DOHH2 (cell line): ENCODE data around the gene C1orf216.
"Not testable (repeated sequence)": the region's sequence is repeated elsewhere in the genome, so short reads cannot be mapped to it uniquely, and the experiment has no call there.

Experiments used
- H3F3A ChIP-seq: fragments of 200-600 bp; sonication (generic), shearing (Covaris generic); 2 replicates; pipeline ENCODE4 v1.6.0; 2016; ENCODE audit warnings: antibody characterized with exemption, mild to moderate bottlenecking; ENCODE audit not compliant: control insufficient read depth, insufficient read depth
- H3K27ac ChIP-seq: fragments of 200-600 bp; sonication (generic); 2 replicates; pipeline ENCODE4 v1.5.1; 2014; ENCODE audit warnings: low read depth, mild to moderate bottlenecking, low read length, moderate library complexity
- H3K27me3 ChIP-seq: fragments of 200-600 bp; sonication (generic); 2 replicates; pipeline ENCODE4 v1.6.1; 2014; ENCODE audit warnings: mild to moderate bottlenecking, low read length, mixed read lengths; ENCODE audit not compliant: control insufficient read depth
- H3K36me3 ChIP-seq: fragments of 200-600 bp; sonication (generic); 2 replicates; pipeline ENCODE4 v1.6.1; 2014; ENCODE audit warnings: mild to moderate bottlenecking, low read length, moderate library complexity, mixed read lengths; ENCODE audit not compliant: control insufficient read depth
- H3K4me1 ChIP-seq: fragments of 200-600 bp; sonication (generic); 2 replicates; pipeline ENCODE4 v1.6.1; 2014; ENCODE audit warnings: mild to moderate bottlenecking, low read length, mixed read lengths; ENCODE audit not compliant: control insufficient read depth
- H3K4me2 ChIP-seq: fragments of 200-600 bp; sonication (generic); 2 replicates; pipeline ENCODE4 v1.6.0; 2014; ENCODE audit warnings: mild to moderate bottlenecking, low read length, moderate library complexity
- H3K4me3 ChIP-seq: fragments of 200-600 bp; sonication (generic); 2 replicates; pipeline ENCODE4 v1.5.1; 2014; ENCODE audit warnings: mild to moderate bottlenecking, low read length, mixed read lengths
- H3K79me2 ChIP-seq: fragments of 200-600 bp; sonication (generic); 2 replicates; pipeline ENCODE4 v1.6.1; 2014; ENCODE audit warnings: mild to moderate bottlenecking, low read length, mixed read lengths; ENCODE audit not compliant: control insufficient read depth
- H3K9me2 ChIP-seq: fragments of 200-600 bp; sonication (generic); replicated peaks from 2 replicates; pipeline ENCODE4 v1.6.1; 2014; ENCODE audit warnings: mild to moderate bottlenecking, low read length, mixed read lengths; ENCODE audit not compliant: control insufficient read depth
- H3K9me3 ChIP-seq: fragments of 200-600 bp; sonication (generic); 2 replicates; pipeline ENCODE4 v1.6.1; 2014; ENCODE audit warnings: antibody characterized with exemption, low read length, mixed read lengths; ENCODE audit not compliant: control insufficient read depth, insufficient read depth
- H4K20me1 ChIP-seq: fragments of 200-600 bp; sonication (generic); 2 replicates; pipeline ENCODE4 v1.6.0; 2014; ENCODE audit warnings: low read depth, mild to moderate bottlenecking, antibody characterized with exemption, low read length, moderate library complexity; ENCODE audit not compliant: control insufficient read depth, insufficient read depth
- EZH2phosphoT487 ChIP-seq: fragments of 200-600 bp; sonication (generic); IDR thresholded peaks from 2 replicates; pipeline ENCODE4 v1.6.1; 2017; ENCODE audit warnings: borderline replicate concordance, mild to moderate bottlenecking, antibody characterized with exemption, low read length, moderate library complexity, mixed read lengths
- TF ChIP-seq, protein P1 (sequence below): fragments of 200-600 bp; sonication (generic); IDR thresholded peaks from one replicate; pipeline ENCODE4 v1.5.1; 2014; ENCODE audit warnings: antibody characterized with exemption, mild to moderate bottlenecking, low read depth, low read length; ENCODE audit not compliant: poor library complexity, severe bottlenecking

C1orf216 gene

DNA sequence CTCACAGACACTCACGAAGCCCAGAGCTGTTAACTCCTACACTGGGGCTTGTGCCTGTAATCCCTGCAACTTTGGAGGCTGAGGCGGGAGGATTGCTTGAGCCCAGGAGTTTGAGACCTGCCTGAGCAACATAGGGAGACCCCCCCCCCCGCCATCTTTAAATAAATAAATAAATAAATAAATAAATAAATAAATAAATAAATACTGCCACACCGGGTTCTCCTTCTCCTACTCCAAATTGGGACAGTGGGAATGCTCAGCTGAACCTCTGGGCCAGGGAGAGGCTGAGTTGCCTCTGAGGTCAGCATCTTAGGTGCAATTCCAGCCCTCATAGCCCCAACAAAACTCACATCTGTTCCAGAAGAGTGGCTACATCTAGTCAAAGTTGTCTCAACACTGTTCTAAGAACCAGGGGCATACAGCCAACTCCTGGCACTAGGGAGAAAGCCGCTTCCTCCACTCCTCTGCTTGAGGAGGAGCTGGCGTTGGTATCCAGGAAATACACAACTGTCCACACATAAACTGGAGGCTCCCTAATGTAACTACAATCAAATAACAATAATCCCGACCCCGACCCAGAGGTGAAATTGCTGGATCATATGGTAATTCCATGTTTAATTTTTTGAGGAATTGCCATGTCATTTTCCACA, 27.0 kb downstream of the C1orf216 start:
- no peaks in the 10 kb centered on the region for H3K9me3 ChIP-seq
- no peak for TF ChIP-seq EZH2phosphoT487
- TF ChIP-seq, protein P1, sequence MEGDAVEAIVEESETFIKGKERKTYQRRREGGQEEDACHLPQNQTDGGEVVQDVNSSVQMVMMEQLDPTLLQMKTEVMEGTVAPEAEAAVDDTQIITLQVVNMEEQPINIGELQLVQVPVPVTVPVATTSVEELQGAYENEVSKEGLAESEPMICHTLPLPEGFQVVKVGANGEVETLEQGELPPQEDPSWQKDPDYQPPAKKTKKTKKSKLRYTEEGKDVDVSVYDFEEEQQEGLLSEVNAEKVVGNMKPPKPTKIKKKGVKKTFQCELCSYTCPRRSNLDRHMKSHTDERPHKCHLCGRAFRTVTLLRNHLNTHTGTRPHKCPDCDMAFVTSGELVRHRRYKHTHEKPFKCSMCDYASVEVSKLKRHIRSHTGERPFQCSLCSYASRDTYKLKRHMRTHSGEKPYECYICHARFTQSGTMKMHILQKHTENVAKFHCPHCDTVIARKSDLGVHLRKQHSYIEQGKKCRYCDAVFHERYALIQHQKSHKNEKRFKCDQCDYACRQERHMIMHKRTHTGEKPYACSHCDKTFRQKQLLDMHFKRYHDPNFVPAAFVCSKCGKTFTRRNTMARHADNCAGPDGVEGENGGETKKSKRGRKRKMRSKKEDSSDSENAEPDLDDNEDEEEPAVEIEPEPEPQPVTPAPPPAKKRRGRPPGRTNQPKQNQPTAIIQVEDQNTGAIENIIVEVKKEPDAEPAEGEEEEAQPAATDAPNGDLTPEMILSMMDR: no peak
- no peak overlapping the region for H3K4me3 ChIP-seq
- H3K4me2 ChIP-seq: no peak overlapping the region
- H3K4me1 ChIP-seq: no peaks in the 10 kb centered on the region
- H3K79me2 ChIP-seq: no peaks in the 10 kb centered on the region
- H3K27me3 ChIP-seq: peaks cover 18% of the 10 kb centered on the region
- H3K36me3 ChIP-seq: no peaks in the 10 kb centered on the region
- no peaks in the 10 kb centered on the region for H4K20me1 ChIP-seq
- no peak overlapping the region for H3K27ac ChIP-seq
- H3K9me2 ChIP-seq: no peaks in the 10 kb centered on the region
- H3F3A ChIP-seq: no peaks in the 10 kb centered on the region

DNA sequence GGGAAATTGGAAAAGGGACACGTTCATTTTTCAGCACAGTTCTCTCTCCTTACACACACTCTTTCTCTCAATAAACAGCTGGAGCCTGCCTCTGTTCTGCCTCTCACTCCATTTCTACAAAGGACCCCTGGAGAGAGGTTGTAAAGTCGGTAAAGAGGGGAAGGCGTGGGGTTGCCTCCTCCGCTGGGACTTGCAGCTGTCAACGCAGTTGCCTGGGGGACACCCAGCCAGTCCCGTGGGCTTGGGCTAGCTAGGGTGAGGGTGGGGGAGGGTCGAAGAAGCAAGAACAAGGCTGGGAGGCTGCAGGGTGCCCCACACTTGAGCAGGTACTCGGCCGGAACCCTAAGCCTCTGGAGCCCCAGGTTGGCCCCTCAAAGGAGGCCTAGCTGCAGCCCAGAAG, 27.6 kb downstream of the C1orf216 start:
- Histone ChIP-seq H3K4me1 (no peaks in the 10 kb centered on the region), H3K79me2 (no peaks in the 10 kb centered on the region), H3K27ac (no peak overlapping the region), H4K20me1 (no peaks in the 10 kb centered on the region), H3K9me2 (no peaks in the 10 kb centered on the region), H3K4me2 (no peak overlapping the region), H3K4me3 (no peak overlapping the region), H3F3A (no peaks in the 10 kb centered on the region), H3K27me3 (peaks cover 21% of the 10 kb centered on the region), H3K36me3 (no peaks in the 10 kb centered on the region), H3K9me3 (no peaks in the 10 kb centered on the region)
- TF ChIP-seq EZH2phosphoT487: no peak
- TF ChIP-seq, protein P1: no peak

DNA sequence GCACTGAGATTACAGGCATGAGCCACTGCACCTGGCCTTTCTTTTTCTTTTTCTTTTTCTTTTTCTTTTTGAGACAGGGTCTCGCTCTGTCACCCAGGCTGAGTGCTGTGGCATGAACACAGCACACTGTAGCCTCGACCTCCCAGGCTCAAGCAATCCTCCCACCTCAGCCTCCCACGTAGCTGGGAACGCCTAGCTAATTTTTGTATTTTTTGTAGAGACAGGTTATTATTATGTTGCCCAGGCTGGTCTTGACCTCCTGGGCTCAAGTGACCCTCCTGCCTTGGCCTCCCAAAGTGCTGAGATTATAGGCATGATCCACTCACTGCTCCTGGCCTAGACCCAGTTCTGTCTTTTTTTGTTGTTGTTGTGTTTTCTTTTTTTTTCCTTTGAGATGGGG, 28.6 kb downstream of the C1orf216 start:
- H3K9me3 ChIP-seq, H3K79me2 ChIP-seq, H4K20me1 ChIP-seq, H3K36me3 ChIP-seq, H3K27ac ChIP-seq, H3K4me1 ChIP-seq, H3K4me3 ChIP-seq, H3F3A ChIP-seq, H3K9me2 ChIP-seq, H3K4me2 ChIP-seq: not testable (repeated sequence)
- peaks cover 16% of the 10 kb centered on the region for H3K27me3 ChIP-seq

- H3K27ac ChIP-seq: no peak overlapping the region
- H3K4me2 ChIP-seq: no peak overlapping the region
- TF ChIP-seq, protein P1: no peak
- TF ChIP-seq EZH2phosphoT487: no peak
- no peaks in the 10 kb centered on the region for H3K79me2 ChIP-seq
- H3K4me3 ChIP-seq: no peak overlapping the region
- H3K27me3 ChIP-seq: peaks cover 20% of the 10 kb centered on the region
- no peaks in the 10 kb centered on the region for H4K20me1 ChIP-seq
- no peaks in the 10 kb centered on the region for H3K4me1 ChIP-seq
- no peaks in the 10 kb centered on the region for H3K9me2 ChIP-seq
- H3F3A ChIP-seq: no peaks in the 10 kb centered on the region
- H3K9me3 ChIP-seq: no peaks in the 10 kb centered on the region
- H3K36me3 ChIP-seq: no peaks in the 10 kb centered on the region
These were observed 30.5 kb downstream of the C1orf216 start for GRCh38 chr1:35688161-35688560.
